ENCODE data around the gene THRB.

DNA sequence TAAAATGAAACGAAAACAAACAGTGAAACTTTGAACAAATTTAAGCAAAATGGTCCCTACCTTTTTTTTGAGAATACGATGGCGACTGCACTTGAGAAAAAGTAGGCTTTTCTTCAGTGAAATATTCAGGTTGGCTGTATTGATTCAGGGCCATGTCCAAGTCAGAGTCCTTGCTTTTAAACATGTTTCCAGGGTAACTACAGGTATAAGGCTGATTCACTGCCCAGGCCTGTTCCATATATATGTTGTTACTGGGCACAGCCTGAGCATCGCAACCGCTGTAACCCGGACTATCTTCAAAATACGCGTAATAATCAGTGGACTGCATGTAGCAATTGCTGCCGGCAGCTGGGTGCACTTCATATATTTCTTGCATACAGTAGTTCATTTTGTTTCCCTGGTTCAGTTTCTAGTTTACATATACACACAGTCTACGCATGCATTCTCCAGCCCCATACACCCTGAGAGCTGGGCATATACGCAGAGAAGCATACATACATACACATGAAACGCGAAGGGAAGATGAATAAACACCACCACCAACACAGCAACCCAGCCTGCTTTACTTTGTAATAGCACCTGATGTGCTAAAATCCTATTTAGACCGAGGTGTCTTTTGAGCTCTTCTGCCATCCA, 329.6 kb downstream of the THRB start:
- TF ChIP-seq NR2C2 (CRISPR knock-in tag; IDR thresholded peaks at IDR 0.05) (no peak), FOXJ3 (CRISPR knock-in tag; IDR thresholded peaks at IDR 0.05; ENCODE audit: borderline replicate concordance) (no peak), NR1H2 (CRISPR knock-in tag; IDR thresholded peaks at IDR 0.05) (no peak), JUN (CRISPR knock-in tag; IDR thresholded peaks at IDR 0.05) (no peak), MYBL2 (CRISPR knock-in tag; IDR thresholded peaks at IDR 0.05) (no peak), CBFB (CRISPR knock-in tag; IDR thresholded peaks at IDR 0.05; ENCODE audit: low read depth) (no peak), NFE2L1 (CRISPR knock-in tag; IDR thresholded peaks at IDR 0.05) (no peak), TEAD4 (CRISPR knock-in tag; IDR thresholded peaks at IDR 0.05) (no peak)
- TF ChIP-seq, protein P1, sequence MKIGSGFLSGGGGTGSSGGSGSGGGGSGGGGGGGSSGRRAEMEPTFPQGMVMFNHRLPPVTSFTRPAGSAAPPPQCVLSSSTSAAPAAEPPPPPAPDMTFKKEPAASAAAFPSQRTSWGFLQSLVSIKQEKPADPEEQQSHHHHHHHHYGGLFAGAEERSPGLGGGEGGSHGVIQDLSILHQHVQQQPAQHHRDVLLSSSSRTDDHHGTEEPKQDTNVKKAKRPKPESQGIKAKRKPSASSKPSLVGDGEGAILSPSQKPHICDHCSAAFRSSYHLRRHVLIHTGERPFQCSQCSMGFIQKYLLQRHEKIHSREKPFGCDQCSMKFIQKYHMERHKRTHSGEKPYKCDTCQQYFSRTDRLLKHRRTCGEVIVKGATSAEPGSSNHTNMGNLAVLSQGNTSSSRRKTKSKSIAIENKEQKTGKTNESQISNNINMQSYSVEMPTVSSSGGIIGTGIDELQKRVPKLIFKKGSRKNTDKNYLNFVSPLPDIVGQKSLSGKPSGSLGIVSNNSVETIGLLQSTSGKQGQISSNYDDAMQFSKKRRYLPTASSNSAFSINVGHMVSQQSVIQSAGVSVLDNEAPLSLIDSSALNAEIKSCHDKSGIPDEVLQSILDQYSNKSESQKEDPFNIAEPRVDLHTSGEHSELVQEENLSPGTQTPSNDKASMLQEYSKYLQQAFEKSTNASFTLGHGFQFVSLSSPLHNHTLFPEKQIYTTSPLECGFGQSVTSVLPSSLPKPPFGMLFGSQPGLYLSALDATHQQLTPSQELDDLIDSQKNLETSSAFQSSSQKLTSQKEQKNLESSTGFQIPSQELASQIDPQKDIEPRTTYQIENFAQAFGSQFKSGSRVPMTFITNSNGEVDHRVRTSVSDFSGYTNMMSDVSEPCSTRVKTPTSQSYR (CRISPR knock-in tag; IDR thresholded peaks at IDR 0.05), result no peak
- TF ChIP-seq, protein P2, sequence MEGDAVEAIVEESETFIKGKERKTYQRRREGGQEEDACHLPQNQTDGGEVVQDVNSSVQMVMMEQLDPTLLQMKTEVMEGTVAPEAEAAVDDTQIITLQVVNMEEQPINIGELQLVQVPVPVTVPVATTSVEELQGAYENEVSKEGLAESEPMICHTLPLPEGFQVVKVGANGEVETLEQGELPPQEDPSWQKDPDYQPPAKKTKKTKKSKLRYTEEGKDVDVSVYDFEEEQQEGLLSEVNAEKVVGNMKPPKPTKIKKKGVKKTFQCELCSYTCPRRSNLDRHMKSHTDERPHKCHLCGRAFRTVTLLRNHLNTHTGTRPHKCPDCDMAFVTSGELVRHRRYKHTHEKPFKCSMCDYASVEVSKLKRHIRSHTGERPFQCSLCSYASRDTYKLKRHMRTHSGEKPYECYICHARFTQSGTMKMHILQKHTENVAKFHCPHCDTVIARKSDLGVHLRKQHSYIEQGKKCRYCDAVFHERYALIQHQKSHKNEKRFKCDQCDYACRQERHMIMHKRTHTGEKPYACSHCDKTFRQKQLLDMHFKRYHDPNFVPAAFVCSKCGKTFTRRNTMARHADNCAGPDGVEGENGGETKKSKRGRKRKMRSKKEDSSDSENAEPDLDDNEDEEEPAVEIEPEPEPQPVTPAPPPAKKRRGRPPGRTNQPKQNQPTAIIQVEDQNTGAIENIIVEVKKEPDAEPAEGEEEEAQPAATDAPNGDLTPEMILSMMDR (IDR thresholded peaks at IDR 0.05), result no peak
- TF ChIP-seq, protein P3, sequence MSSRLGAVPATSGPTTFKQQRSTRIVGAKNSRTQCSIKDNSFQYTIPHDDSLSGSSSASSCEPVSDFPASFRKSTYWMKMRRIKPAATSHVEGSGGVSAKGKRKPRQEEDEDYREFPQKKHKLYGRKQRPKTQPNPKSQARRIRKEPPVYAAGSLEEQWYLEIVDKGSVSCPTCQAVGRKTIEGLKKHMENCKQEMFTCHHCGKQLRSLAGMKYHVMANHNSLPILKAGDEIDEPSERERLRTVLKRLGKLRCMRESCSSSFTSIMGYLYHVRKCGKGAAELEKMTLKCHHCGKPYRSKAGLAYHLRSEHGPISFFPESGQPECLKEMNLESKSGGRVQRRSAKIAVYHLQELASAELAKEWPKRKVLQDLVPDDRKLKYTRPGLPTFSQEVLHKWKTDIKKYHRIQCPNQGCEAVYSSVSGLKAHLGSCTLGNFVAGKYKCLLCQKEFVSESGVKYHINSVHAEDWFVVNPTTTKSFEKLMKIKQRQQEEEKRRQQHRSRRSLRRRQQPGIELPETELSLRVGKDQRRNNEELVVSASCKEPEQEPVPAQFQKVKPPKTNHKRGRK (CRISPR knock-in tag; IDR thresholded peaks at IDR 0.05; ENCODE audit: borderline replicate concordance), result no peak
- TF ChIP-seq, protein P4, sequence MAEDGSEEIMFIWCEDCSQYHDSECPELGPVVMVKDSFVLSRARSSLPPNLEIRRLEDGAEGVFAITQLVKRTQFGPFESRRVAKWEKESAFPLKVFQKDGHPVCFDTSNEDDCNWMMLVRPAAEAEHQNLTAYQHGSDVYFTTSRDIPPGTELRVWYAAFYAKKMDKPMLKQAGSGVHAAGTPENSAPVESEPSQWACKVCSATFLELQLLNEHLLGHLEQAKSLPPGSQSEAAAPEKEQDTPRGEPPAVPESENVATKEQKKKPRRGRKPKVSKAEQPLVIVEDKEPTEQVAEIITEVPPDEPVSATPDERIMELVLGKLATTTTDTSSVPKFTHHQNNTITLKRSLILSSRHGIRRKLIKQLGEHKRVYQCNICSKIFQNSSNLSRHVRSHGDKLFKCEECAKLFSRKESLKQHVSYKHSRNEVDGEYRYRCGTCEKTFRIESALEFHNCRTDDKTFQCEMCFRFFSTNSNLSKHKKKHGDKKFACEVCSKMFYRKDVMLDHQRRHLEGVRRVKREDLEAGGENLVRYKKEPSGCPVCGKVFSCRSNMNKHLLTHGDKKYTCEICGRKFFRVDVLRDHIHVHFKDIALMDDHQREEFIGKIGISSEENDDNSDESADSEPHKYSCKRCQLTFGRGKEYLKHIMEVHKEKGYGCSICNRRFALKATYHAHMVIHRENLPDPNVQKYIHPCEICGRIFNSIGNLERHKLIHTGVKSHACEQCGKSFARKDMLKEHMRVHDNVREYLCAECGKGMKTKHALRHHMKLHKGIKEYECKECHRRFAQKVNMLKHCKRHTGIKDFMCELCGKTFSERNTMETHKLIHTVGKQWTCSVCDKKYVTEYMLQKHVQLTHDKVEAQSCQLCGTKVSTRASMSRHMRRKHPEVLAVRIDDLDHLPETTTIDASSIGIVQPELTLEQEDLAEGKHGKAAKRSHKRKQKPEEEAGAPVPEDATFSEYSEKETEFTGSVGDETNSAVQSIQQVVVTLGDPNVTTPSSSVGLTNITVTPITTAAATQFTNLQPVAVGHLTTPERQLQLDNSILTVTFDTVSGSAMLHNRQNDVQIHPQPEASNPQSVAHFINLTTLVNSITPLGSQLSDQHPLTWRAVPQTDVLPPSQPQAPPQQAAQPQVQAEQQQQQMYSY (CRISPR knock-in tag; IDR thresholded peaks at IDR 0.05), result no peak
- TF ChIP-seq, protein P5, sequence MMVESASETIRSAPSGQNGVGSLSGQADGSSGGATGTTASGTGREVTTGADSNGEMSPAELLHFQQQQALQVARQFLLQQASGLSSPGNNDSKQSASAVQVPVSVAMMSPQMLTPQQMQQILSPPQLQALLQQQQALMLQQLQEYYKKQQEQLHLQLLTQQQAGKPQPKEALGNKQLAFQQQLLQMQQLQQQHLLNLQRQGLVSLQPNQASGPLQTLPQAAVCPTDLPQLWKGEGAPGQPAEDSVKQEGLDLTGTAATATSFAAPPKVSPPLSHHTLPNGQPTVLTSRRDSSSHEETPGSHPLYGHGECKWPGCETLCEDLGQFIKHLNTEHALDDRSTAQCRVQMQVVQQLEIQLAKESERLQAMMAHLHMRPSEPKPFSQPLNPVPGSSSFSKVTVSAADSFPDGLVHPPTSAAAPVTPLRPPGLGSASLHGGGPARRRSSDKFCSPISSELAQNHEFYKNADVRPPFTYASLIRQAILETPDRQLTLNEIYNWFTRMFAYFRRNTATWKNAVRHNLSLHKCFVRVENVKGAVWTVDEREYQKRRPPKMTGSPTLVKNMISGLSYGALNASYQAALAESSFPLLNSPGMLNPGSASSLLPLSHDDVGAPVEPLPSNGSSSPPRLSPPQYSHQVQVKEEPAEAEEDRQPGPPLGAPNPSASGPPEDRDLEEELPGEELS (CRISPR knock-in tag; IDR thresholded peaks at IDR 0.05), result no peak
